LNCAP (cell line): ENCODE results near the gene USH1G.

Experiments used
- CTCF ChIP-seq: fragments of 450-650 bp; IDR thresholded peaks from 2 replicates; pipeline ENCODE4 v1.5.1; 2017; ENCODE audit warnings: mild to moderate bottlenecking

Gene USH1G

DNA sequence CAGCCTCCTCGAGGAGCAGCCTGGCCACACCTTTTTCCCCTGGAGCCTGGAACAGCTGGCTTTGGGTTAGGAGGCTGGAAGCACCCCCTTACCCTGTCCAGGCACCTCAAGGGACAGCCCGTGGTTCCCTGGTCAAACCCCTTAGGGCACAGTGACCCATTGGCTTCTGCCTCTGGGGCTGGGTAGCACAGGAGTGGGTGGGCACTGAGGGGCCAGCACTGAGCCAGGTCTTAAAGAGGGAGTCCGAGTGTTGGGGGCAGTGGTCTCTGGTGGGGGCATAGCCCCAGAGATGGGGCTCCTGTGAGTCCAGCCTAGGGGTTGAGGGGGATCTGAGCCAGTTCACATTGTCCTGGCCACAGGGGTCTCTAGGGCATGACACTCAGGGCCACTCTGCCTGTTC is 28.0 kb upstream of the USH1G start:
- no peak for TF ChIP-seq CTCF

- no peak for TF ChIP-seq CTCF
Measured at GRCh38 chr17:74950207-74950606, 27.2 kb upstream of the USH1G start.

DNA sequence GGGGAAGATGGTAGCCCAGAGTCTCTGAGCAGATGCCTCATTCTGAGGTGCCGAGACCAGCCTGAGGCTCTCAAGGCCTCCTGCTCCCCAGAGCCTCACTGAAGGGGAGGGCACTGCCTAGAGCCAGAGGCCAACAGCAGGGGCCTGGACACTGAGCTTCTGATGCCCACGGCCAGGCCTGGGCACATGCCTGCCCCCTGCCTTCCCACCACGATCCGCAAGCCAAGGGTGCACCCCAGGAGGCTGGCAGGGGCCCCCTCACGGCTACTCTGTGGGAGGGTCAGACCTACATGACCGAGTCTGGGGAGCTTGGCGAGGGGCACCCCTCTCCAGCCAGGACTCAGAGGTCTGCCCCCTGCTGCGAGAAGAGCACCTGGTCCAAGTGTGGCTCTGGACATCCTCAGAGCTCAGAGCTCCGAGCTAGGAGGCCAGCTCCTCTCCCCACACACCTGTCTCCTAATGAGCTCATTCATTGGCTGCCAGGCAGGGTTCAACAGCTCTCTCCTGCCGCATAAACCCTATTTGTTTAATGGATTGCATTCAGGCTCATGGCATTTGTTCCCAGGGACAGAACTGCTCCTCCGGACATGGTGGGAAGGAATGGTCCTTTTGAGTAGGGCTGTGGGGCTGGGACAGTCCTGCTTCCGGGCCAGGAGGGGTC is 26.5 kb upstream of the USH1G start:
- TF ChIP-seq CTCF, result no peak

DNA sequence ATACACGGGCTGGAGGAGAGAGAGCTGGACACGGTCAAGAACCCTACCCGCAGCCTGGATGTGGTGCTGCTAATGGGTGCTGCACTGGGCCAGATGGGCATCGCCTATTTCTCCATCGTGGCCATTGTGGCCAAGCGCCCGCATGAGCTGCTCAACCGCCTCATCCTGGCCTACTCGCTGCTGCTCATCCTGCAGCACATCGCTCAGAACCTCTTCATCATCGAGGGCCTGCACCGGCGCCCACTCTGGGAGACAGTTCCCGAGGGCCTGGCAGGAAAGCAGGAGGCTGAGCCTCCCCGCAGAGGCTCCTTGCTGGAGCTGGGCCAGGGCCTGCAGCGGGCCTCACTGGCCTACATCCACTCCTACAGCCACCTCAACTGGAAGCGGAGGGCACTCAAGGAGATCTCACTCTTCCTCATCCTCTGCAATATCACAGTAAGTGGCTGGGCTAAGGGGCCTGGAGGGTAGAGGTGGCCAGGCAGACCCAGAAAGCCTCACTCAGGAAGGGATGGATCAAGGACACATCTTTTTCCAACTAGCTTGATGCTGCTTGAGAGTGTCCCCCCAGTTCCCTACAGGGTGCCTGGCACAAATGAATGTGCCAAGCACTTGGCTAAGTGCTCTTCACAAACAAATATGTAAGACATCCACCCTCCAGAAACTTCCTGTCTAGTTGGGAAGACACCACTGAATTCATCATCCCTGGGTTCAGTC is 24.1 kb upstream of the USH1G start:
- TF ChIP-seq CTCF, result no peak

DNA sequence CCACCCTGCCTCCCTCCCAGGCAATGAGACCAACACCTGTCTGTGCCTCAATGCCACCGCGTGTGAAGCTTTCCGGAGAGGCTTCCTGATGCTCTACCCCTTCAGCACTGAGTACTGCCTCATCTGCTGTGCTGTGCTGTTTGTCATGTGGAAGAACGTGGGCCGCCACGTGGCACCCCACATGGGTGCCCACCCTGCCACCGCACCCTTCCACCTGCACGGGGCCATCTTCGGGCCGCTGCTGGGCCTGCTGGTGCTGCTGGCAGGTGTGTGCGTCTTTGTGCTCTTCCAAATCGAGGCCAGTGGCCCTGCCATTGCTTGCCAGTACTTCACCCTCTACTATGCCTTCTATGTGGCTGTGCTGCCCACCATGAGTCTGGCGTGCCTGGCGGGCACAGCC is 23.6 kb upstream of the USH1G start:
- TF ChIP-seq CTCF, result no peak

GRCh38 chr17:74945543-74945942 is 22.5 kb upstream of the USH1G start:
- TF ChIP-seq CTCF, result no peak

GRCh38 chr17:74943808-74944522 is 20.9 kb upstream of the USH1G start:
- no peak for TF ChIP-seq CTCF
